AG08396 (cell line): ENCODE measurements around the gene SPATA31D4.
"Not testable (repeated sequence)": the region's sequence is repeated elsewhere in the genome, so short reads cannot be mapped to it uniquely, and the experiment has no call there.

ENCODE experiments used
- DNase-seq: peaks from one replicate; pipeline ENCODE4 v3.0.0; 2012; ENCODE audit warnings: low spot score, mixed read lengths

SPATA31D4 gene

GRCh38 chr9:81928305-81928704 is at the start of gene SPATA31D4:
SPATA31D4 (plus strand) TSS chr9:81928428; CDS start chr9:81928514, 86 bp downstream.
- not testable (repeated sequence) for DNase-seq

- DNase-seq = no peak
Measured at GRCh38 chr9:81878530-81878929, 49.7 kb upstream of the SPATA31D4 start.

GRCh38 chr9:81879501-81879916 is 48.7 kb upstream of the SPATA31D4 start:
- DNase-seq = no peak

- DNase-seq = no peak
Measured at GRCh38 chr9:81885602-81886001, 42.6 kb upstream of the SPATA31D4 start.

GRCh38 chr9:81886665-81887064 is 41.6 kb upstream of the SPATA31D4 start:
- no peak for DNase-seq

- no peak for DNase-seq
Measured at GRCh38 chr9:81890104-81890503, 38.1 kb upstream of the SPATA31D4 start.

GRCh38 chr9:81892440-81892839 is 35.8 kb upstream of the SPATA31D4 start:
- DNase-seq = no peak

- DNase-seq = no peak
Measured at GRCh38 chr9:81893929-81894328, 34.3 kb upstream of the SPATA31D4 start.

- no peak for DNase-seq
Measured at GRCh38 chr9:81894891-81895290, 33.3 kb upstream of the SPATA31D4 start.

- no peak for DNase-seq
Measured at GRCh38 chr9:81896070-81896469, 32.2 kb upstream of the SPATA31D4 start.

GRCh38 chr9:81898851-81899250 is 29.4 kb upstream of the SPATA31D4 start:
- no peak for DNase-seq

GRCh38 chr9:81902196-81902595 is 26.0 kb upstream of the SPATA31D4 start:
- no peak for DNase-seq

- DNase-seq = no peak
Measured at GRCh38 chr9:81902626-81903025, 25.6 kb upstream of the SPATA31D4 start.

- DNase-seq = no peak
Measured at GRCh38 chr9:81906671-81907070, 21.6 kb upstream of the SPATA31D4 start.

- no peak for DNase-seq
Measured at GRCh38 chr9:81912135-81912534, 16.1 kb upstream of the SPATA31D4 start.

GRCh38 chr9:81915801-81916505 is 12.3 kb upstream of the SPATA31D4 start:
- DNase-seq = no peak

- not testable (repeated sequence) for DNase-seq
Measured at GRCh38 chr9:81918507-81918906, 9.7 kb upstream of the SPATA31D4 start.

GRCh38 chr9:81930147-81930546 is 1.9 kb downstream of the SPATA31D4 start:
- not testable (repeated sequence) for DNase-seq

- not testable (repeated sequence) for DNase-seq
Measured at GRCh38 chr9:81933547-81933946, 5.3 kb downstream of the SPATA31D4 start.

- DNase-seq = not testable (repeated sequence)
Measured at GRCh38 chr9:81943393-81943792, 15.2 kb downstream of the SPATA31D4 start, which contains the start of gene SPATA31D3. SPATA31D3 (plus strand) TSS chr9:81943500; CDS start chr9:81943586, 86 bp downstream.

GRCh38 chr9:81948650-81949049 is 20.4 kb downstream of the SPATA31D4 start:
- not testable (repeated sequence) for DNase-seq

- DNase-seq = no peak
Measured at GRCh38 chr9:81953096-81953495, 24.9 kb downstream of the SPATA31D4 start.

GRCh38 chr9:81955625-81956024 is 27.4 kb downstream of the SPATA31D4 start:
- DNase-seq = no peak
